HepG2 (cell line): Measurements from ENCODE around the gene ZNF558. TPM values are rescaled to one million over a fixed set of nuclear protein-coding genes. Genes with fewer than 3 reads are reported as not detected.

Experiments
- ATAC-seq: fragments of 200-7000 bp; cut with Tn5 transposase; 3 replicates; pipeline ENCODE4 v1.9.1; 2020; ENCODE audit warnings: mild to moderate bottlenecking, moderate library complexity
- BruUV-seq: library from RNA; stranded (reverse); fragments of 400-500 nt; replicated peaks from 2 replicates; lab custom pipeline; 2021; lab: Mats Ljungman, UMichigan
- CTCF ChIA-PET: fragments of 300-600 bp; formaldehyde crosslinking; extraction: SDS; loops from one replicate; lab custom pipeline; 2021; ENCODE audit warnings: low total read pairs, inconsistent platforms, low intra/inter-chr PET ratio; lab: Yijun Ruan, JAX
- POLR2A ChIA-PET: fragments of 350-600 bp; sonication (Branson Sonifier 250); formaldehyde crosslinking; loops from one replicate; lab custom pipeline; 2020; ENCODE audit warnings: antibody characterized with exemption, inconsistent platforms; lab: Yijun Ruan, JAX
- DNase-seq: peaks from one replicate; pipeline ENCODE4 v3.0.0-alpha.2; 2015; ENCODE audit warnings: low spot score
- FAIRE-seq: peaks from 3 replicates; lab custom pipeline; 2011; peaks lifted over from hg19 to GRCh38; lab: Jason Lieb, UNC
- H2AFZ ChIP-seq: one replicate; pipeline ENCODE4 v1.6.1; 2011; ENCODE audit warnings: low read length, inconsistent platforms
- H3K27ac ChIP-seq: fragments of 300-600 bp; 3 replicates; pipeline ENCODE4 v1.8.0; 2011; ENCODE audit warnings: mixed run types, mild to moderate bottlenecking, mixed read lengths, low read length, inconsistent platforms; ENCODE audit not compliant: insufficient read depth; ENCODE audit errors: extremely low read length
- H3K27me3 ChIP-seq, 2 experiments: fragments of 200-600 bp in 1 of 2; 2 replicates in 1 of 2; 3 replicates in 1 of 2; pipeline versions ENCODE4 v1.6.0 to v1.8.0; 2011; ENCODE audit warnings: low read length in 2 of 2, mild to moderate bottlenecking in 2 of 2, moderate library complexity in 2 of 2, inconsistent platforms in 1 of 2; ENCODE audit not compliant: insufficient read depth in 2 of 2, control insufficient read depth in 1 of 2
- H3K36me3 ChIP-seq, 2 experiments: fragments of 200-600 bp in 1 of 2; replicated peaks in 1 of 2; 2 replicates in 1 of 2; 3 replicates in 1 of 2; pipeline versions ENCODE4 v1.5.1 to v1.8.0; 2011; ENCODE audit warnings: low read length in 2 of 2, inconsistent platforms in 1 of 2; ENCODE audit not compliant: insufficient read depth in 2 of 2, control insufficient read depth in 1 of 2
- H3K4me1 ChIP-seq: 2 replicates; pipeline ENCODE4 v1.5.1; 2012; ENCODE audit warnings: low read length, inconsistent platforms; ENCODE audit not compliant: insufficient read depth
- H3K4me2 ChIP-seq: 2 replicates; pipeline ENCODE4 v1.6.0; 2011; ENCODE audit warnings: low read depth, low read length, inconsistent platforms
- H3K4me3 ChIP-seq, 3 experiments: fragments of 200-600 bp in 1 of 3; sonication (generic), shearing (Covaris generic) in 1 of 3; replicated peaks in 1 of 3; 2 replicates each; pipeline ENCODE4 v1.5.1; 2011 to 2016; ENCODE audit warnings: low read length in 3 of 3, inconsistent platforms in 2 of 3, low read depth in 2 of 3, mild to moderate bottlenecking in 2 of 3, control low read depth in 1 of 3, mixed read lengths in 1 of 3; ENCODE audit not compliant: insufficient read depth in 1 of 3
- H3K79me2 ChIP-seq: one replicate; pipeline ENCODE4 v1.6.1; 2011; ENCODE audit warnings: low read length, inconsistent platforms; ENCODE audit not compliant: insufficient read depth
- H3K9ac ChIP-seq: 2 replicates; pipeline ENCODE4 v1.6.0; 2011; ENCODE audit warnings: mild to moderate bottlenecking, low read depth, low read length, inconsistent platforms; ENCODE audit not compliant: insufficient read depth
- H3K9me3 ChIP-seq: 2 replicates; pipeline ENCODE4 v1.5.1; 2012; ENCODE audit warnings: mild to moderate bottlenecking, low read length
- H4K20me1 ChIP-seq: 2 replicates; pipeline ENCODE4 v1.6.0; 2011; ENCODE audit warnings: inconsistent platforms, mild to moderate bottlenecking, low read length, moderate library complexity; ENCODE audit not compliant: insufficient read depth
- BRF2 ChIP-seq: sonication (generic); formaldehyde crosslinking; IDR thresholded peaks from 2 replicates; pipeline ENCODE4 v1.8.1; 2022; ENCODE audit warnings: mild to moderate bottlenecking, missing genetic modification reagents
- CEBPZ ChIP-seq: IDR thresholded peaks from 2 replicates; pipeline ENCODE4 v1.6.1; 2012; ENCODE audit warnings: low read length, improper control_type of control experiment
- CREM ChIP-seq, 2 experiments: sonication (generic) in 1 of 2; formaldehyde crosslinking in 1 of 2; IDR thresholded peaks; 2 replicates each; pipeline versions ENCODE4 v1.4.0 to v1.6.1; 2016 to 2020; ENCODE audit warnings: antibody characterized with exemption in 1 of 2, mild to moderate bottlenecking in 1 of 2, missing genetic modification reagents in 1 of 2
- FOSL1 ChIP-seq: sonication (generic); formaldehyde crosslinking; IDR thresholded peaks from 2 replicates; pipeline ENCODE4 v1.9.0; 2021; ENCODE audit warnings: missing genetic modification reagents, borderline replicate concordance
- KAT2B ChIP-seq: fragments of 150-350 bp; IDR thresholded peaks from 2 replicates; pipeline ENCODE4 v1.6.1; 2014; ENCODE audit warnings: low read depth, low read length, borderline replicate concordance
- MNT ChIP-seq: fragments of 450-650 bp; IDR thresholded peaks from 2 replicates; pipeline ENCODE4 v1.6.1; 2016
- SP1 ChIP-seq, 2 experiments: fragments of 450-650 bp in 1 of 2; sonication (generic) in 1 of 2; formaldehyde crosslinking in 1 of 2; IDR thresholded peaks; 2 replicates each; pipeline versions ENCODE4 v1.4.0 to v1.6.1; 2016 to 2020; ENCODE audit warnings: missing genetic modification reagents in 1 of 2
- SSRP1 ChIP-seq: IDR thresholded peaks from 2 replicates; pipeline ENCODE4 v1.6.1; 2016; ENCODE audit warnings: control low read depth
- TOPORS ChIP-seq: sonication (generic); formaldehyde crosslinking; IDR thresholded peaks from 2 replicates; pipeline ENCODE4 v1.8.0; 2023; ENCODE audit warnings: mild to moderate bottlenecking, missing genetic modification reagents
- ZNF382 ChIP-seq: sonication (generic); formaldehyde crosslinking; IDR thresholded peaks from 2 replicates; pipeline ENCODE4 v1.5.0; 2020; ENCODE audit warnings: missing genetic modification reagents, mild to moderate bottlenecking, borderline replicate concordance
- ZNF496 ChIP-seq: sonication (generic); formaldehyde crosslinking; IDR thresholded peaks from 2 replicates; pipeline ENCODE4 v1.8.1; 2023; ENCODE audit warnings: mild to moderate bottlenecking, moderate library complexity, missing genetic modification reagents; ENCODE audit not compliant: insufficient replicate concordance
- ZNF670 ChIP-seq: sonication (generic); formaldehyde crosslinking; IDR thresholded peaks from 2 replicates; pipeline ENCODE4 v1.8.0; 2022; ENCODE audit warnings: mild to moderate bottlenecking, missing genetic modification reagents, borderline replicate concordance
- ZNF747 ChIP-seq: sonication (generic); formaldehyde crosslinking; IDR thresholded peaks from 2 replicates; pipeline ENCODE4 v1.8.1; 2023; ENCODE audit warnings: missing genetic modification reagents, mild to moderate bottlenecking, borderline replicate concordance
- ZNF75D ChIP-seq: sonication (generic); formaldehyde crosslinking; IDR thresholded peaks from 2 replicates; pipeline ENCODE4 v1.8.1; 2023; ENCODE audit warnings: missing genetic modification reagents, mild to moderate bottlenecking, borderline replicate concordance
- ZNF766 ChIP-seq: sonication (generic); formaldehyde crosslinking; IDR thresholded peaks from 2 replicates; pipeline ENCODE4 v1.5.0; 2020; ENCODE audit warnings: missing genetic modification reagents, borderline replicate concordance
- ZZZ3 ChIP-seq: sonication (generic); formaldehyde crosslinking; IDR thresholded peaks from 2 replicates; pipeline ENCODE4 v1.4.0; 2020; ENCODE audit warnings: missing genetic modification reagents, mild to moderate bottlenecking, borderline replicate concordance
- WGBS: methylation state at CpG from one replicate; pipeline ENCODE4 v1.1.6; 2017; ENCODE audit warnings: low lambda C conversion rate; 5-methylcytosine and 5-hydroxymethylcytosine counted together
- in situ Hi-C: cut with HindIII; loops from 2 replicates; pipeline ENCODE4 v1.10.0; 2017; ENCODE audit warnings: low pct_unique_long_range_greater_than_20kb; ENCODE audit not compliant: extremely low pct_ligation_motif_present
- intact Hi-C: fragments of 100-400 bp; cut with micrococcal nuclease; formaldehyde crosslinking; loops from one replicate; pipeline ENCODE4 v1.10.0; 2022; ENCODE audit not compliant: unreplicated experiment
- polyA plus RNA-seq, 8 experiments: library from polyadenylated mRNA; depleted of rRNA in 3 of 8; stranded (reverse) in 7 of 8; unstranded in 1 of 8; fragments of >200 nt; fragmentation: Illumina TruSeq in 4 of 8; extraction: Trizol in 4 of 8; gene quantifications; 2 replicates each; pipeline versions ENCODE4 v1.2.1 to v1.2.3, GENCODE V29; 2011 to 2016; ENCODE audit warnings: low read depth in 4 of 8, missing spikeins in 1 of 8, mixed read lengths in 1 of 8; ENCODE audit not compliant: insufficient read depth in 1 of 8
- total RNA-seq, 5 experiments: library from RNA; depleted of rRNA; stranded (reverse); fragments of >200 nt; fragmentation: Illumina TruSeq; extraction: Trizol; gene quantifications; 2 replicates each; pipeline ENCODE4 v1.2.3, GENCODE V29; 2016; ENCODE audit warnings: low read depth in 1 of 5
- TF ChIP-seq, protein P1 (sequence below): sonication (generic); formaldehyde crosslinking; IDR thresholded peaks from 2 replicates; pipeline ENCODE4 v1.8.1; 2023; ENCODE audit warnings: mild to moderate bottlenecking, inconsistent platforms, moderate library complexity, missing genetic modification reagents, borderline replicate concordance
- TF ChIP-seq, protein P2 (sequence below): sonication (generic); formaldehyde crosslinking; IDR thresholded peaks from 2 replicates; pipeline ENCODE4 v1.4.0; 2020; ENCODE audit warnings: missing genetic modification reagents

Gene ZNF558
- total and polyA plus RNA-seq, 2 of the 13 experiments (the other 11 are each of a cell fraction or from before 2014, with no cell fraction given): 9.5 to 10.8 TPM

DNA sequence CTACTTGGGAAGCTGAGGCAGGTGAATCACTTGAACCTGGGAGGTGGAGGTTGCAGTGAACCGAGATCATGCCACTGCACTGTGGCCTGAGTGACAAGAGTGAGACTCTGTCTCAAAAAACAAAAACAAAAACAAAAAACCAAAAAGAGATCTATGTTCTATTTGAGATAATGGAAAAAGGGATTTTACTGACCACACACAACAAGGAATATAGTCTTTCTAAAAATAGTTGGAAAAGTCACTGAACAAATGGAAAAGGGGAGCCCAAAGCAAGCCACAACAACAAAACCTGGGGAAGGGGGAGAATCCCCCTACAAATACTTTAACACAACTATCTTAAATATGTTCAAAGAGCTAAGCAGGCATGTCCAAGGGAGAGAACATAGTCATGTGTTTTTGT is 37.3 kb downstream of the ZNF558 start:
- in situ Hi-C loops: no loop called here
- TF ChIP-seq ZNF382 (no peak), MNT (no peak), ZNF766 (CRISPR knock-in tag) (no peak), ZNF670 (CRISPR knock-in tag) (no peak), ZNF496 (CRISPR knock-in tag) (no peak), TOPORS (no peak), FOSL1 (CRISPR knock-in tag) (no peak), ZZZ3 (CRISPR knock-in tag) (no peak), BRF2 (CRISPR knock-in tag) (no peak), CEBPZ (no peak), ZNF75D (no peak), SP1 (IDR thresholded peaks at IDR 0.05) (no peak), SP1 (CRISPR knock-in tag; IDR thresholded peaks at IDR 0.05) (no peak), ZNF747 (CRISPR knock-in tag) (no peak), KAT2B (no peak), CREM (IDR thresholded peaks at IDR 0.05) (no peak), CREM (CRISPR knock-in tag; IDR thresholded peaks at IDR 0.05) (no peak), SSRP1 (no peak)
- TF ChIP-seq, protein P1, sequence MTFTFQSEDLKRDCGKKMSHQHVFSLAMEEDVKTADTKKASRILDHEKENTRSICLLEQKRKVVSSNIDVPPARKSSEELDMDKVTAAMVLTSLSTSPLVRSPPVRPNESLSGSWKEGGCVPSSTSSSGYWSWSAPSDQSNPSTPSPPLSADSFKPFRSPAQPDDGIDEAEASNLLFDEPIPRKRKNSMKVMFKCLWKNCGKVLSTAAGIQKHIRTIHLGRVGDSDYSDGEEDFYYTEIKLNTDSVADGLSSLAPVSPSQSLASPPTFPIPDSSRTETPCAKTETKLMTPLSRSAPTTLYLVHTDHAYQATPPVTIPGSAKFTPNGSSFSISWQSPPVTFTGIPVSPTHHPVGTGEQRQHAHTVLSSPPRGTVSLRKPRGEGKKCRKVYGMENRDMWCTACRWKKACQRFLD: no peak
- TF ChIP-seq, protein P2, sequence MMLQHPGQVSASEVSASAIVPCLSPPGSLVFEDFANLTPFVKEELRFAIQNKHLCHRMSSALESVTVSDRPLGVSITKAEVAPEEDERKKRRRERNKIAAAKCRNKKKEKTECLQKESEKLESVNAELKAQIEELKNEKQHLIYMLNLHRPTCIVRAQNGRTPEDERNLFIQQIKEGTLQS (CRISPR knock-in tag): no peak
- TF ChIP-seq, all 625 proteins: peak for 0
- DNase-seq (no peak), ATAC-seq (no peak), FAIRE-seq (no peak)
- CTCF ChIA-PET: no interaction called here
- H3K9me3 ChIP-seq: peaks cover 31% of the 10 kb centered on the region
- H3K4me2 ChIP-seq: no peak overlapping the region
- POLR2A ChIA-PET: no interaction called here
- BruUV-seq: no TSS peak
- intact Hi-C loops: no loop called here
- no peak overlapping the region for H2AFZ ChIP-seq
- H3K27ac ChIP-seq: no peak overlapping the region
- H3K27me3 ChIP-seq: no peaks in the 10 kb centered on the region
- 0% methylated on average over 1 of the region's 1 CpG for WGBS
- H3K9ac ChIP-seq: no peak overlapping the region
- no peak overlapping the region for H3K4me3 ChIP-seq
- no peaks in the 10 kb centered on the region for H3K79me2 ChIP-seq
- no peaks in the 10 kb centered on the region for H3K36me3 ChIP-seq
- no peaks in the 10 kb centered on the region for H4K20me1 ChIP-seq
- H3K4me1 ChIP-seq: no peaks in the 10 kb centered on the region
